GM19328 (cell line): ENCODE data around the gene UNKL.
"Not testable (repeated sequence)": the region's sequence is repeated elsewhere in the genome, so short reads cannot be mapped to it uniquely, and the experiment has no call there.

Experiments
- ATAC-seq: cut with Tn5 transposase; IDR thresholded peaks from one replicate; pipeline ENCODE4 v1.9.1; 2021; ENCODE audit warnings: mild to moderate bottlenecking, moderate library complexity; ENCODE audit not compliant: unreplicated experiment

The UNKL gene

DNA sequence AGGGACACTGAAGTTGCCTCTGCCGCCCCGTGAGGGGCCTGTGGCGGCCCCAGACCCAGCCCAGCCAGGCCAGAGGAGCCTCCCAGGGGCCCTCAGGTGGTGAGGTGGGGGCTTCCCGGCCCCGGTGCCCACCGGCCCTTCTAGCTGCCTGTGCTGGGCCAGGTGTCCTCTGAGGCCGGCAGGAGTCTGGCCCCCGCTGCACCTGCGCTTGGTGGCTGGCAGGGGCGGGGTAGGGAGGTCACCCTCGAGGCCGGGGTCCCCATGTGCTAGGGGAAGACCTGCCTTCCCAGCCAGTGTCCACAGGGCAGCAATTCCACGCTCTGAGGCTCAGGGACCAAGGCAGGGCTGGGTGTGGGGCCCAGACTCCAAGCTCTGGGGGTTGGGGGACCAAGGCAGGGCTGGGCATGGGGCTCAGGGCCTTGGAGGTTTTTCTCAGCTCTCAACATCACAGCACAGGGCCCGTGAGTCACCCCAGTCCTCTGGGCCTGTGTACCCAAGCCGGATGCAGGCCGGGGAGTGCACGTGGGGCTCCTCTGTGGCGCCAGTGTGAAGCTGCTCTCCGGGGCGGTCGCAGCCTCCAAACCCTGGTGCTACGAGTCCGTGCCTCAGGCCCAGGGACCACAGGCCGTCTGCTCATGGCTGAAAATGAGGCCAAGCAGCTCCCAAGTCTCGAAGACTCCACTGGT, 31.2 kb upstream of the UNKL start:
- no peak for ATAC-seq

DNA sequence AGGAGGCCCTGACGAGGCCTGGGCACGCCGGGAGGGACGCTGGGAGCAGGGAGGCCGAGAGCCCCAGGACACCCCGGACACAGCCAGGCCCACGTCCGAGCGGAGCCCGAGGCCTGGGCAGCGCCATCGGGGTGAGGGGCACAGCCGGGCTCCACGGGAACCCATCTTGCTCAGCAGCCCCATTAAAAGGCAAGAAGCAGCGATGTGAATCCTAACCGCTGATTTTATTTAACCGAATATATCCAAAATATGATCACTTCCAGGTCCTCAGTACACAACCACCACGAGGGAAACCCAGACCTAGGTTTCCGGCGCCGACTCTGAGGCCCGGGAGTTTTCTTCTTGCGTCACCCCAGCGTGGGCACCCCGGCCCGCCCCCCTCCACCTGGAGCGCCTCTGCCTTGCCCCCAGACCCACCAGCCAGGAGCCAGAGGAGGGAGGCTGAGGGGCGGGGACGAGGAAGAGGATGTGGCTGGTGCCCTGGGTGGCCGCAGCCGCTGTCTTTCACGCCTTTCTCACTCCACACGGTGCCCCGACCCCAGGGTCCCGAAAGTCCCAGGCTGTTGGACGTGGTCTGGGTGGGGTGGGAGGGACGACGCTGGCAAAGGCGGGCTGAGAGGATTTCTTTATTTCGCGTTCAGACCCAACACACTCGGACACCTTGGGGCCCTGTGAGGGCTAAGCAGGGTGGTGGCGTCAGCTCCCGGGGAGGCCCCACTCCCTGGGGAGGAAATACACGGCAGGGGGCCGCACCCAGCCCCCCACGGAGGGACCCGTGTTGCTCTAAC, 30.4 kb upstream of the UNKL start:
- ATAC-seq: no peak

DNA sequence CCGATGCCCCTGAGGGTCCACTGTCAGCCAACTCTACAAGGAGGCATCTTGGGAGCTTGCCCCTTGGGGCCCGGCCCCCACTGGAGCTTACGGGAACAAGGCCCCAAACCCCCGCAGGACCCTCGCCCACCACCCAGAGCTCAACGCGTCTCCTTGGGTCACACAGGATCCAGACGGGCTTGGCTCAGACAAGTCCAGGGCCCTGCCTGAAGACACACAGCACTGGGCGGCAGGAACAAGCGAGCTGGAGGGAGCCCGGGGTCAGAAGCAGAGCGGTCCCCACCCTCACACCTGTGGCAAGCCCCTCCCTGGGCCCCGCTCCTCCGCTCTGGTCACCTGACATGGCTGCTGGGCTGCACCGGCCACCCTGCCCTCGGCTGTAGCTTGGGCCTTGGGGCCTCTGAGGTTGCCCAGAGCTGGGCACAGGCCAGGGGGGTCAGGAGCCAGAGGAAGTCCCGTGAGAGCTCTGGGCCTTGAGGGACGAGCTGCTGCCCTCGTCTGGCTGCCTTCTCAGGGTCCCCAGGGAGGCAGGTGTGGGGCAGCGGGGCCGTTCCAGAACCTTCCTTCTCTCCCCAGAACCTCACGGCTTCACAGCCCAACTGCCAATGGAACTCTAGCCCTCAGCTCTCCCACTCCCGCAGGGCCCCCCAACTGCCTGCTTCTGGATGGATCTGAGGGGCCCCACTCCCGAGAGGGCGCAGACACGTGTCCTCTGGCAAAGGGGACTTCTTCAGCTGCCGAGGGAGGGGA, 29.7 kb upstream of the UNKL start, which contains the start of gene CCDC154:
Gene CCDC154, minus strand, starts transcription at position 577 of the 750 bp plus-strand sequence. Its CDS starts 234 bp downstream, at position 343.
- no peak for ATAC-seq

DNA sequence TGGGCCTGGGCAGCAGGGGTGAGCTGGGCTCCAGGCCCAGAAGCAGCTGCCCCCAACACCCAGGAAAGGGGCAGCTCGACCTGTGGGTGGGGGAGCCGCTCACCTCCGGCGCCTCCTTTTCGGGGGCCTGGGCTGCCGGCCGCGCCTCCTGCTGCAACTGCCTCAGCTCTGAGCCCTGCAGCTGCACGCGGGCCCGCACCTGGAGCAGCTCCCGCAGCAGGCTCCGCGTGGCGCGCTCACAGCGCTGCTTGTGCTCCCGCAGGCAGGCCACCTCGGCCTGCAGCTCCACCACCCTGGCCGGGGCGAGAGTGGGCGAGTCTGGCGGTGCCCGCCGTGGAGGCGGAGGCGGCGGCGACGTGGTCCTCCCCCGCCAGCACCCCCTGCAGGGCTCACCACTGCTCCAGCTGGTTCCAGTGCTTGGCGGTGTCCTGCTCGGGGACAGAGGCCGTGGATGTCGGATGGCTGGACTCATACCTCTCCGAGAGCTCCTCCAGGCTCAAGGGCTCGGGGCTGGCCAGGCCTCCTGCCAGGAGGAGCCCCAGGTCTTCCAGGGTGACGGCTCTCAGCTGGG, 29.0 kb upstream of the UNKL start:
- ATAC-seq: no peak

DNA sequence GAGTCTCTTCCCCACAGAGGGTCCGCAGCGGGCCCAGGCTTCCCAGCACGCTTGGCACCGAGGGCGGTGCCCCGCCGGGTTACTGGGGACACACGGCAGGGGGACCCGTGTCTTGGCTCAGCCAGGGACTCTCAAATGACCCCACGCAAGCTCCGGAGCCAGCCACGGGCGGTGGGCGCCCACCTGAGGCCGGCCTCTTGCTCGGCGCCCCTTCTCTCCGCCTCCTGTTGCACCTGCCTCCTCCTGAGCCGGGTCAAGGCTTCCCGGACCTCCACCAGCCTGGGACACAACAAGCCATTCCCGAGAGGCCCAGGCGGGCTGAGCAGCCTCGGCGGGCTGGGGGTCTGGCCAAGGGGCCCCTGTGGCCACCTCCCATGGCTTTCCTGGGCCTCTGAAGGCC, 28.2 kb upstream of the UNKL start:
- no peak for ATAC-seq

DNA sequence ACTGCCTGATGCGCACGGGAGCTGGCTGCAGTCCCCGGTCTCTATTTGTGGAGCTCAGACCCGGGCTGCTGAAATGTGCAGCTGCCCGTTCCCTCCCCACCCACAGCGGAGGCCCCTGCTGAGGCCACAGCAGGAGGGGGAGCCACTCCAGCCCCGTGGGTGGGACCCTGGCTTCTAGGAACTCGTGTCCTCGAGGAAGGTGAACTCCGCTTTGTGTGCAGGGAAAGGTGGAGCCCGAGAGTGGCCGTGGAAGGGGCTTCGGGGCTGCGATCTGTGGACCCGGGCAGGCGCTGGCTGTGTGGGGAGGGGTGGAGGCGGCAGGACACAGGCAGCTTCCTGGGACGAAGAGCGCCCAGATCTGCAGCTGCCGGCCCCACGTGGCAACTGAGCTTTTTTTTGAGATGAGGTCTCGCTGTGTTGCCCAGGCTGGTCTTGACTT, 26.9 kb upstream of the UNKL start:
- ATAC-seq: no peak

DNA sequence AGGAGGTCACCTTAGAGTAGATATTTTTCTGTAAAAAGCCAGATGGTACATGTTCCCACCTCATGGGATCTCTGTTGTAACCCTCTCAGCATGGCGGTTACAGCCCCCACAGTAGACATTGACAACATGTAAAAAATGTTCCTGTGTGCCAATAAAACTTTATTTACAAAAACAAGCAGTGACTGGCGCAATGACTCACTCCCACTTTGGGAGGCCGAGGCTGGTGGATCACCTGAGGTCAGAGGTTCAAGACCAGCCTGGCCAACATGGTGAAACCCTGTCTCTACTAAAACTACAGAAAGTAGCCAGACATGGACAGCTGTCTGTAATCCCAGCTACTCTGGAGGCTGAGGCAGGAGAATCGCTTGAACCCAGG, 25.2 kb upstream of the UNKL start:
- ATAC-seq: not testable (repeated sequence)

DNA sequence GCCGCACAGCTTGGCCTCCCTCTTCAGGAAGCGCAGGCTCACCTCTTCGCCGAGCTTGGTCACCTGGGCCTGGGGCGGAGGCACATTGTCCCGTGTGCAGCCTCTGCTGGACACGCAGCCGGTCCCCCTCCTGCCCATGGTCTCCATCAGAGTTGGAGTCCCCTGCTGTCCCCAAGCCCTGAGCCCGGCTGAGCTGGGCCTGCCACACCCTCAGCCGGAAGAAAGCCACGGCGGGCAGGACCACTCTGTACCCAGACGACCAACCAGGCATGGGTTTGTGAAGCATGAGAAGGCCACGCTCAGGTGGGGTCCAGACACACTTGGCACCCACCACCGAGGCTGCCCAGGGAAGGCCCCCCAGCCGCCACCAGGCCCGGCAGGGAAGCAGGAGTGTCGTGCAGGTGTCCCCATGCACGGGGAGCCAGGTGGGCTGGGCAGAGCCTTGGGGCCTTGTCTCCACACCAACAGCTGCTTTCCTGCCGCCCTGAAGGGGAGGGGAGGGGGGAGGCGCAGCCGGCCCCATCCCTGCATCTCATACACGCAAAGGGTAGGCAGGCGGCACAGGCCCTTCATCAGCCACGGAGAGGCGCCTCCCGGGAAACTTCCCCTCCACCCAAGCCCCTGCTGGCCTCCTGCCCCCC, 24.7 kb upstream of the UNKL start:
- no peak for ATAC-seq

DNA sequence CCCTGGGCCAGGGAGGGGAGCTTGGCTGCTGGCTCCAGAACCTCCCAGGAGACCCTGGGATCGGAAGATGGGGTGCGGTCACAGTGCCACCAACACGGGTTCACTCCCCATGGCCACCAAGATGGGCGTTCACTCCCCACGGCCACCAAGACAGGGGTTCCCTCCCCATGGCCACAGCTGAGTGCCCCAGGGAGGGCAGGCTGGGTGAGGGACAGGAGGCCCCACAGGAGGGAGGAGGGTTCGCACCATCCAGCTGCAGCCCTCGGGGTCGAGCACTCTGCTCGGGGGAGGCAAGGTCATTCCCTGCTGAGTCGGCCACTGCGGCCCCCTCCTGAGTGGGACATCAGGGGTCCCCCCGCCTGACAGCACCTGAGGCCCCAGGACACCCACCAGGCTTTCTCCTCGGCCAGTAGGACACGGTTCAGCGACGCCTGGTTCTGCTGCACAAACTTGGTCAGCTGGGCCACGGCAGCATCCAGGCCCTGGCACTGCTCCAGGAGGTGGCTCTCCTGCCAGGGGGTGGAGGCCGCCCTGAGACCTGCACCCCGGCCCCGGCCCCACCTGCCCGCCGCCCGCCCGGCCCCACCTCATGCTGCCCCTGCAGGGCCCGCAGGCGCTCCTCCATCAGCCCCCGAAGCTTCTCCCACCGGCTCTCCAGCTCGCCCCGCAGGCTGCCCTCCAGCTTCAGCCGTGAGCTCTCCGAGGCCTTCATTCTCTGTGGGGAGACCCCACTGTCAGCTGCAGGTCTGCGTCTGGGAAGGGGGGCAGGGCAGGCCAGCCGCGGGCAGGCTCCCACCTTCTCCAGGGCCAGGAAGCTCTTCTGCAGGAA, 23.9 kb upstream of the UNKL start:
- no peak for ATAC-seq

DNA sequence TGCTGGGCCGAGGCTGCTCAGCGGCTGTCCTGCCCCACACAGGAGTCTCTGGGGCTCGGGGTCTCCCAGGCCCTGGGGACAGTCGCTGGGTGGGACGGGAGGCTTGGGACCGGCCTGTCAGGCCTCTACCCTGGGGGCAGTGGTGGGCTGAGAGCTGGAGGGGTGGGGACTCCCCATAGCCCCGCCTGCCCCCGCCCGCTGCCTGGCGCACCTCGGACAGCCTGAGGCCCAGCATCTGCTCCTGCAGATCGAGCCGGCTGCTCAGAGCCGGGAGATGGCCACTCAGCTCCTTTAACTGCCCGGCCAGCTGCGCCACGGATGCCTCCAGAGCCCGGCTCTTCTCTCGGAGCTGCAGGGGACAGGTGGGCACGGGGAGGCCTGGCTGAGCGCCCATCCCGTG, 23.1 kb upstream of the UNKL start:
- no peak for ATAC-seq

DNA sequence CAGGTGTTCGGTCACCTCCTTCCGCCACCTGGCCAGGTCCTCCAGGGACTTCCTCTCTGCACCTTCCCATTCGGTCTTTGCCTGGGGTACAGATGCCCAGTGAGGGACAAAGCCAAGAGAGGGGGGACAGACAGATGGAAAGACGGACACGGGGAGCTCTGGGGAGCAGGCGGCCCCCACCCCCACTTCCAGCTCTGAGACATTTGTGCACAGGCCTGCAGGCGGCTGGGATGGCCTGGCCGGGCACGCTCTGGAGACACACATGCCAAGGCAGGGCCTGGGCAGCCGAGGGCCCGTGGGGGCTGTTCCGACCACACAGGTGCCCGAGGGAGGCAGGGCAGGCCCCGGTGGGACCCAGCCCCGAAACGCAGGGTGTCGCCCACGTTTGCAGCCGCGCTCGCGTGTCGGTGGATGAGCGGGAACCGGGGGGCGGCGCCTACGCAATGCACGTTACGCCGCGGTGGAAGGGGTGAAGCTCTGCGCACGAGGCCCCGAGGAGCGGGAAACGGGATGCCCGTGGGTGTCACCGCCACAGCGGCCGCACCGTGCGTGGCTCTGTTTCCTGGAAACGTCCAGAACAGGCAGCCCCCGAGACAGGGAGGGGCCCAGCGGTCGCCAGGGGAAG, 22.3 kb upstream of the UNKL start:
- ATAC-seq: no peak

DNA sequence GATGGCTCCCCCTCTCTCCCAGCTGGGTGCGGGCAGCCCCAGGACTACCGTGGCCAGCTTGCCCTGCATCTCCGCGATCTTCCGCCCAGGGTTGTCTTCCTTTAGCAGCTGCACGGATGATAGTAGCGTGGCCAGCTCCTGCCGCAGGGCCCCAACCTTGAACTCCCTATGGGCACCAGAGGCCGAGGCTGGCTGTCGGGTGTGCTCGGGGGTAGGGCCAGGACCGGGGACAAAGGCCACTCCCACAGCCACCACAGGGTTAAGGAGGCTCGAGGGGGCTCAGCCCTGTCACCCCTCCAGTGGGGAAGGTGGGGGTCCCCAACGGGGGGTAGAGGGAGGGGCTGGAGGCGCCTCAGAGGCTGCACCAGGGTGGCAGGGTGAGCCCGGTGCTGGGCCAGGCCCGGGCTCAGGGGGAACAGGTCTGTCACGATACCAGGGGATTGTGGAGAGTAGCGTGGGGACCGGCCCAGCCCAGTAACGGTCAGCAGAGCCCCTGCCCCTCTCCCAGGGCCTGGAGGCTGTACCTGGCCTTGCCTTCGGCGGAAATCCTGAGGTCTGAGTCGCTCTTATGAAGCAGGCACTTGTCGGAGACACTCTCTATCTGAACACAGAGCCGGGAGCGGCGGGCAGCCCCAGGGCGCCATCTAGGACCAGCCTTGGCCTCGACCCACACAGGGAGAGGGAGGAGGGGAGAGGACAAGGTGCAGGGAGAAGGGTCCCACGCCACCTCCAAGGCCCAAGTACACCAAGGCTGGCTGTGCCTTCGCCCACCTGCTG, 21.6 kb upstream of the UNKL start:
- no peak for ATAC-seq

DNA sequence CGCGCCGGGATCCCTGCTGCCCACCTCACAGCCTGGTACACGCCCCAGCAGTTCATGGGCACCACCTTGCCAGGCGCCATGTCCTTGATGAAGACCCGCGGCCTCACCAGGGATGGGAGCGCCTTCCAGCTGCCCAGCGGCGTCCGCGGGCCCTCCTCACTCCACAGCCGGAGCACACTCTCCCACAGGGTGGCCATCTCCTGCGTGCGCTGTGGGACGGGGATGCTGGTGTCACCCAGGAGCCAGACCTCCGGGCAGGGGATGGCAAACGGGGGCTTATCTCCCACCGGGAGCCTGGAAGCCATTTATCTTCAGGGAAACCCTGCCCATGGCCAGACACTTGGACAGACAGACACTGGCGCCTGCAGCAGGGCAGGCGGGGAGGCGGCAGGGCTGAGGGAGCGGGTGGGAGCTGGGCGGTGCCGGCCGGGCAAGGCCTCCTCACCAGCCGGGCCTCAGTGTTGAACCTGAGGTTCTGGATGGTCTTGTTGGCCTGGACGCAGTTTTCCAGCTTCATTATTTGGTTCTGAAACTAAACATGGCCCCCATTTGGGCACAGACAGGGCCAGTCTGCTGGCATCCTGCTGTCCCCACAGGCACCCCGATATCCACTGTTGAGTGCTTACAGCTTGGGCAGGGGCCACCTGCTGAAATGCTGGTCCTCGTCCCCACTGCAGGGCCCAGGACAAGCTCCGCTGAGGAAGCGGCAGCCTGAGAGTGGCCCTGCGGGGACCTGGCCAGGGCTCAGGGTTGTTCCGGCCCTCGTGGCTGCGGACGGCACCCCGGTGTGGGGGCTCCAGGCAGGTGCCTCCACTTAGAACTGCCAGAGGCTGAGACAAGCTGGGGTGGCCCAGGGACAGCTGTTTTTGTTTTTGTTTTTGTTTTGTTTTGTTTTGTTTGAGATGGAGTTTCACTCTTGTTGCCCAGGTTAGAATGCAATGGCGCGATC, 20.4 kb upstream of the UNKL start:
- no peak for ATAC-seq

DNA sequence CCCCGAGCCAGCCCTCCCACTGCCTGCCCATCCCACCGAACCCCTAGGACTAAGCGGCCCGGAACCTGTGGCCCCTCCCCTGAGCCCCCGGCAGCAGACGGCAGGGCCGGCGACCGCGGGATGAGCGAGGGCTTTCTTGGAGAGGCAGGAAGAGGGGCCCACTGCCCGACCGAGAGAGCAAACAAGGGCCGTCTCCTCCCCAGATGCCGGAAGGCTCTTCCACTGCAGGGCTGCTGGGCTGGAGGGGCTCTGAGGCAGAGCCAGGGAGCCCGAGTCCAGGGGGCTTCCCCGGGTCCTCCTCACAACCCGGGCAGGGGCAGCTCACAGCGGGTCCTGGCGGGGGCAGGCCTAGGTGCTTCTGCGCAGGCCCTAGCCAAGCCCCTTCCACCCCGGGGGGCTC, 19.3 kb upstream of the UNKL start:
- no peak for ATAC-seq

DNA sequence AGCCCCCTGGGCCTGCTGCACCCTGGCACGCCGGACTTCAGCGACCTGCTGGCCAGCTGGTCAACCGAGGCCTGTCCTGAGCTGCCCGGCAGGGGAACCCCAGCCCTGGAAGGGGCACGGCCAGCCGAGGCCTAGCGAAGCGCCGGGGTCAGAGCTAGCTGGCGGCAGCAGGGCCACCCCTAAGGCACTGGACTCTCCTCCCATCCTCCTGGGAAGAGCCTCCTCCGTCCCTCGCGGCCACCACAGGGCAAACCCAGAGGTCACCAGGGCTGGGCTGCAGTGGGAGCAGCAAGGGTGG, 18.7 kb upstream of the UNKL start:
- no peak for ATAC-seq

DNA sequence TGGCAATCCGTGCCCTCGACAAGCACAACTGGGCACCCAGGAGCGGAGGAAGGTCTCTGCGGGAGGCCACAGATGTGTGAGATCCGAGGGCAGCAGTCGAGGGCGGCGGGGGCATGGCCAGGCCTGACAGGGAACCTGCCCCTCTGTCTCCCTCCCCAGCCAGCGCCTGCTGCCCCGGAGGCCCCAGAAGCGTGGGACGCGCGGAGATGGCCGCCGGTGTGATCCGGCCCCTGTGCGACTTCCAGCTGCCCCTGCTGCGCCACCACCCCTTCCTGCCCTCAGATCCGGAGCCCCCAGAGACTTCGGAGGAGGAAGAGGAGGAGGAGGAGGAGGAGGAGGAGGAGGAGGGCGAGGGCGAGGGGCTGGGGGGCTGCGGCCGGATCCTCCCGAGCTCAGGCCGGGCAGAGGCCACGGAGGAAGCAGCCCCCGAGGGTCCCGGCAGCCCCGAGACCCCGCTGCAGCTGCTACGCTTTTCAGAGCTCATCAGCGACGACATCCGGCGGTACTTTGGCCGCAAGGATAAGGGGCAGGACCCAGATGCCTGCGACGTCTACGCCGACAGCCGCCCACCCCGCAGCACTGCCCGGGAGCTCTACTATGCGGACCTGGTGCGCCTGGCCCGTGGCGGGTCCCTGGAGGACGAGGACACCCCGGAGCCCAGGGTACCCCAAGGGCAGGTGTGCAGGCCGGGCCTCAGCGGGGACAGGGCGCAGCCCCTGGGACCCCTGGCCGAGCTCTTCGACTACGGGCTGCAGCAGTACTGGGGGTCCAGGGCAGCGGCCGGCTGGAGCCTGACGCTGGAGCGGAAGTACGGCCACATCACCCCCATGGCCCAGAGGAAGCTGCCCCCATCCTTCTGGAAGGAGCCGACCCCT, 18.1 kb upstream of the UNKL start:
- ATAC-seq: no peak
